GM19193 (cell line): ENCODE measurements around the gene ELFN2.

Source experiments
- POLR2A ChIP-seq: IDR thresholded peaks from 4 replicates; pipeline ENCODE4 v1.6.1; 2011; ENCODE audit not compliant: insufficient read depth, insufficient read length; ENCODE audit errors: extremely low read depth

The ELFN2 gene

GRCh38 chr22:37459206-37459605 is 31.9 kb upstream of the ELFN2 start:
- TF ChIP-seq POLR2A: no peak

GRCh38 chr22:37457093-37457893 is 30.0 kb upstream of the ELFN2 start:
- TF ChIP-seq POLR2A: no peak

- no peak for TF ChIP-seq POLR2A
Measured at GRCh38 chr22:37456346-37456745, 29.1 kb upstream of the ELFN2 start.

- TF ChIP-seq POLR2A: no peak
Measured at GRCh38 chr22:37455896-37456295, 28.6 kb upstream of the ELFN2 start.

GRCh38 chr22:37454857-37455686 is 27.8 kb upstream of the ELFN2 start:
- TF ChIP-seq POLR2A: no peak

GRCh38 chr22:37453696-37454095 is 26.4 kb upstream of the ELFN2 start:
- TF ChIP-seq POLR2A: no peak

DNA sequence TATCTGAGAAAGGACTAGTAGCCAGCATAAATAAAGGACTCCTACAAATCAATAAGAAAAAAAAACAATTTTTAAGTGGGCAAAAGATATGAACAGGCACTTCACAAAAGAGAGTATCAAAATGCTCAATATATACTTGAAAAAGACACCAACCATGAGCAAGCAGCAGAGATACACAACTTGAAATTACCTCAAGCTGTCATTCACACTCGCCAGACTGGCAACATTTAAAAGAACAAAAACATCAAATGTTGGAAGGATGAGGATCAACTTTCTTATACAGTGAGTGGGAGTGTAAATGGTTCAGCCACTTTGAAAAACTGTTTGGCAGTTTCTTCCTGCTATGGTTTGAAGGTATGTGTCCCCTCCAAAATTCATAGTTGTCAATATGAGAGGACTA is 23.9 kb upstream of the ELFN2 start:
- no peak for TF ChIP-seq POLR2A

DNA sequence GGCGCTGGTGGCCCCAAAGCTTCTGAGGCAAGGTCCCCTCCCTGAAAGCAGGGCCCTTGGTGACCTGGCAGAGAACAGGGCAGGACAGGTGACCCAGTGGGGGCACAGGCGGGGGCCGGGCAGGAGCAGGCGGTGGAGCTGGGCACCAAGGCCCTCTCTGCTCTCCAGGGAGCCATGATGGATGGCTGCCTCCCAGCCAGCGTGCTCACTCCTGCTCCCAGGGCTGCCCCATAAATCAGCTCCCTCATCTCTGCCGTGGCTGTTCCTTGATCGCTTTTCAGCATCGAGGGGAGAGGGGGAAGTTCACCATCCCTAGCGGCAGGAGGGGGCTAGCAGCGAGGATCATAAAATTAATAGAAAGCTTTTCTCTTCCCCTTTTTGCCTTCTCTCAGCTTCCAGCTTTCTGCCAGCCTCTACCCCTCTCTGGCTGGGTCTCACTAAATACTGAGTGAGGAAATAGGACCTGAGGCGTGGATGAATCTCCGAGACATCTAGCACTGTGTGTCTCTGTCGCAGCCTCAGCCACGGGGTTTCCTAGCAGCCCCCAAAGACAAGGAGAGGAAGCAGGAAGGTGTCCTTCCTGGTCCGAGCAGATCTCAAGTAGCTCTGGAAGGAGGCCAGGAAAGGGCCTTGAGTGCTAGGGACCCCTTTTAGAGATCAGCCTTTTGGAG is 22.2 kb upstream of the ELFN2 start:
- TF ChIP-seq POLR2A: no peak

DNA sequence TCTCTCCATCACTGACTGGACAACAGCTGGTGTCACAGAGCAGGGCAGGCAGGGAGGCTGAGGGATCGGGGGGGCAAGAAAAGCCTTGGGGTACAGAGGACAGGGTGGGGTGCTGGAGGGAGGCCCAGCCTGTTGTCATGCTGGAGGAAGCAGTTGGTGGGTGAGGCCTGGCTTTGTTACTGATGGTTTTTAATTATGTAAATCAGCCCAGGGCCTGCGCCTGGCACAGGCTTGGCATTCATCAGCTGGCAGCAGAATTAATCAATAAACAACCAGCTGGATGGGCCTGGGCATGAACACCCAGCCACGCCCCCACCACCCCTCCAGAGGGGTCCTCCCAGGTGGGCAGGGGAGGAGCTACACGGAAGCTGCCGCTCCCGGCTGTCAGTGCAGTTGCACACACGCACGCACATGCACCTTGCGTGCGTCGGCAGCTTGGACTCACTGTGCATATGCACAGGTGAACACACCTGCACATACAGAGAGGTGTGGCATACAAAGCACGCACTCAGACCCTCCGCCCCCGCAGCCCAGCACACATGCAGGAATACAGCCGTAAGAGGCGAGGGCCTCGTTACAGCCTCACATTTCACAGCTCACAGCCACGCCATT is 21.3 kb upstream of the ELFN2 start:
- TF ChIP-seq POLR2A: no peak

GRCh38 chr22:37445501-37445900 is 18.2 kb upstream of the ELFN2 start:
- no peak for TF ChIP-seq POLR2A

- TF ChIP-seq POLR2A: no peak
Measured at GRCh38 chr22:37443977-37444376, 16.7 kb upstream of the ELFN2 start.

DNA sequence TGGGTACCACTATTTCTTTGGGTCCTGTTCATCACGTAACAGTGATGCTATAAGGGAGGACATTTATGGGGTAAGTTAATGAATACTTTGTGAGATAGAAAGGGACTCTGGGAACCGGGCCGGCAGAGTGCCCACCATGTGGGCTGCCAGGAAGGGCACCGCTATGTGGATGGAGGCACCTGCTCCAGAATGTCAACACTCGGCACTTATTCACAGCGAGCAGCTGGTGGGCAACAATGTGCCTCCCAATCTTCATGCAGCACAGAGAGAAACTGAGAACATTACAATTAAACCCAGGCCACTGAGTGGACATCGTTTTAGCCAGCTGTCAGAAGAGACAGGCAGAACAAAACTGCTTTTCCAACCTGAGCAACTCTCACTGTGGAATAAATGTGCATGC is 15.8 kb upstream of the ELFN2 start:
- TF ChIP-seq POLR2A: no peak

DNA sequence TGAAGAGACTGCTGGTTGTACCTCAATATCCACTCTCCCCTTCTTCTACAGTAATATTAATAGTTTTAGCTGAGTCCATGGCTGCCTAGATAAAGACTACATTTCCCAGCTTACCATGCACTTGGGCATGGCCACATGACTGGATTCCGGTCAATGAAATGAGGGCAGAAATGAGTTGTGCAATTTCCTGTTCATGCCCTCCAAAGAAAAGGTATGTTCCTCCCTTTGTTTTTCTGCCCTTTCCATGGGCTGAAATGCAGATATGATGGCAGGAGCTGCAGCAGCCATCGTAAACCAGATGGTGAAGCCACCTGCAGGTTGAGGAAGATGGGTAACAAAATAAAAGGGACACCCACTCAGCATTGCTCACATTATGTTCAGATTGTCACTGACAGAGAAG is 15.3 kb upstream of the ELFN2 start:
- no peak for TF ChIP-seq POLR2A

DNA sequence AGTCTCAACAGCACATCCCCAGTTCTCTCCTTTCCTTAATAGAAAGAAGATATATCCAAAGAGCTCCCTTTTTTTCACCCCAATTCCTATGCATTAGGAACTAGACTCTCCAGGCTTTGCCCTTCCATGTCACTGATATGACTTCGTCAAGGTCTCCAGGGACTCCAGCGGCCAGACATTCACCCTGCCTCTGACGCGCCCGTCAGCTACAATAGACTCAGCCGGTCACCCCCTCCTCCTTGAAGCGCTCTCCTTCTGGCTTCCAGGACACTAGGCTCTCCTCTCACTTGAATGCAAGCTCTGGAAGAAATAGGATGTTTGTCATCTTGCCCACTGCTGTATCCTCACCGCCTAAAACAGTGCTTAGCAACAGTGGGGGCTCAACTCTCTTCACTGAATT is 14.9 kb upstream of the ELFN2 start:
- TF ChIP-seq POLR2A: no peak

DNA sequence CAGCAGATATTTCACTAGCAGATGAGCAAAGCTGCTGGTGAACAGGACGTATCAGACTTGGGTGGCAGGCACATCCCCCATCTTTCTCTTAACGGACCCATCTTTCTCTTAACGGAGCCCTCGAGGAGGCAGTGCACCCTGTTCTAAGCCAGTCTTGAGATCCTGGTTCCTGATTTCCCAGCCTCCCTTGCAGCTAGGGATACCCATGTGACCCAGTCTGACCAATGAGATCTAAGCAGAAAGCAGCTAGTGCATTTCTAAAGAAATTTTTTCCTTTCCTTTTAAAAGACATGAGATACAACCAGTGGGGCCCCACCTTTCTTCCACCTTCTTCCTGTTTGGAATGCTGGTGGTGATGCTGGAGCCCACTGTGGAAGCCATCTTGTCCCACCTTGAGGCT is 13.6 kb upstream of the ELFN2 start:
- TF ChIP-seq POLR2A: no peak
